T-helper 22 cell (primary cell): ENCODE data around the gene ACOT13.
"Not testable (repeated sequence)": the region's sequence is repeated elsewhere in the genome, so short reads cannot be mapped to it uniquely, and the experiment has no call there.

ENCODE experiments used
- DNase-seq: peaks from one replicate; pipeline ENCODE4 v3.0.0-alpha.2; 2020; ENCODE audit warnings: low read depth

ACOT13 gene

GRCh38 chr6:24666641-24667377 is at the start of gene ACOT13, which contains the start of gene TDP2:
Gene ACOT13, plus strand, starts transcription at chr6:24667077. Its CDS starts 187 bp downstream, at chr6:24667264.
Gene TDP2, minus strand, starts transcription at chr6:24666899. Its CDS starts 37 bp downstream, at chr6:24666862.
- DNase-seq: peak; percentile 96

- no peak for DNase-seq
Observed at GRCh38 chr6:24619661-24620060, 47.2 kb upstream of the ACOT13 start.

- no peak for DNase-seq
Observed at GRCh38 chr6:24620637-24621036, 46.2 kb upstream of the ACOT13 start.

- DNase-seq: no peak
Observed at GRCh38 chr6:24621626-24622289, 45.1 kb upstream of the ACOT13 start.

GRCh38 chr6:24630856-24631505 is 35.9 kb upstream of the ACOT13 start:
- no peak for DNase-seq

- no peak for DNase-seq
Observed at GRCh38 chr6:24631671-24632070, 35.2 kb upstream of the ACOT13 start.

- no peak for DNase-seq
Observed at GRCh38 chr6:24632573-24632972, 34.3 kb upstream of the ACOT13 start.

- DNase-seq: no peak
Observed at GRCh38 chr6:24636681-24637080, 30.2 kb upstream of the ACOT13 start.

- DNase-seq: no peak
Observed at GRCh38 chr6:24640166-24640565, 26.7 kb upstream of the ACOT13 start.

GRCh38 chr6:24640631-24641030 is 26.2 kb upstream of the ACOT13 start:
- DNase-seq: not testable (repeated sequence)

- no peak for DNase-seq
Observed at GRCh38 chr6:24642061-24642460, 24.8 kb upstream of the ACOT13 start.

GRCh38 chr6:24643920-24644319 is 23.0 kb upstream of the ACOT13 start:
- no peak for DNase-seq

- no peak for DNase-seq
Observed at GRCh38 chr6:24644377-24644776, 22.5 kb upstream of the ACOT13 start.

GRCh38 chr6:24646771-24647170 is 20.1 kb upstream of the ACOT13 start:
- DNase-seq: no peak

GRCh38 chr6:24648276-24648675 is 18.6 kb upstream of the ACOT13 start:
- no peak for DNase-seq

GRCh38 chr6:24649691-24650090 is 17.2 kb upstream of the ACOT13 start:
- no peak for DNase-seq

GRCh38 chr6:24650365-24650764 is 16.5 kb upstream of the ACOT13 start:
- no peak for DNase-seq

GRCh38 chr6:24655215-24655614 is 11.7 kb upstream of the ACOT13 start:
- no peak for DNase-seq

- no peak for DNase-seq
Observed at GRCh38 chr6:24658573-24659560, 8.0 kb upstream of the ACOT13 start.

GRCh38 chr6:24659561-24659960 is 7.3 kb upstream of the ACOT13 start:
- DNase-seq: no peak

- no peak for DNase-seq
Observed at GRCh38 chr6:24660105-24660504, 6.8 kb upstream of the ACOT13 start.

GRCh38 chr6:24661759-24662158 is 5.1 kb upstream of the ACOT13 start:
- not testable (repeated sequence) for DNase-seq
